ENCODE data around the gene CORO2A.

- TF ChIP-seq CTCF (IDR thresholded peaks at IDR 0.05) (no peak), EZH2 (IDR thresholded peaks at IDR 0.05) (no peak)
Measured at GRCh38 chr9:98095401-98095800, 97.0 kb downstream of the CORO2A start.

Data from neural progenitor cell (in vitro differentiated cells).